ENCODE measurements around the gene KCNAB1. TPM values are rescaled to one million over a fixed set of nuclear protein-coding genes. Genes with fewer than 3 reads are reported as not detected.

The KCNAB1 gene
- total RNA-seq, 1 donor from 2014 or later, result not detected

DNA sequence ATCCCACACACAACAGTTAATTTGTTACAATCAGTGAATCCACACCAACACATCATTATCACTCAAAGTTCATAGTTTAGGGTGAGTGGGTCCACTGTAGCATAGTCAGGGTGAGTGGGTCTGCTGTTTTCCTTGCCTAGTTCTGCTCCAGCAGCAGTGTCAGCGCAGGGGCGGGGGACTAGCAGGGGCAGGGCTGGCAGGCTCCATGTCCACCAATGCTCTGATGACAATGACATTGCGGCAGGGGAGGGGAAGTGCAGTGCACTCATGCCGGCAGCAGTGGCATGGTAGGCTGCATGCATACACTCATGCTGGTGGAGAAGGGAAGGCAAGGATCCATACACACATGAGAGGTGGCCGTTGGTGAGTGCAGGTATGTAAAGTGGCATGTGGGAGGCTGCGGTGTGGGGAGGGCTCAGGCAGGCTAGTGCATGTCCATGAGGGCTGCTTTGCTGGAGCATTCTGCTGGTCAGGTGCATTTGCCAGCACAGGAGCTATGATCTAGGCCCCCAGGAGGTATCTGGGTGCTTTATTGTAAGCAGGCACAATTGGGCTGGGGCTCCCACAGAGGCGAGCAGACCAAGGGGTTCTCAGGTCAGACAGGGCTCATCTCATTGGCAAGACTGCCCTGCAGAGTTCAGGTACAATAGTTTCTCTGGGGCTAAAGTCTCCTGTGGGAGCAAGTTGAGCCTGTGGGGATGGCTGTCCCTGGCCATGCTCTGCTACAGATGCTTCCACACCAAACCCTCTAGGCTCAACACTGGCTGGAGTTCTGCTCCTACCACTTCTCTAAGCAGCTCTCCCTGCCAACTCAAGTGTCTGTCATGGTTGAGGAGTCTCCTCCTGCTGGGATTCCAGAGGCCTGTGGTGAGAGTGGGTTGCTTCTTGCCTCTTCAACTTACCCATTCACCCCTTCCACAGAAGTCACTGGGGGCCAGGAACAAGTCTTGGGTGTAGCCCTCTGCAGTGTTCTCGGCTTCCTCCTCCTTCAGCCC lies 81.3 kb downstream of the KCNAB1 start:
- CTCF ChIA-PET, result no interaction called here
- Mint-ChIP-seq H3K27ac (no peak overlapping the region), H3K4me1 (no peaks in the 10 kb centered on the region), H3K9me3 (no peaks in the 10 kb centered on the region), H3K36me3 (ENCODE audit: low read depth) (no peaks in the 10 kb centered on the region), H3K27me3 (peaks cover 11% of the 10 kb centered on the region), H3K4me3 (no peak overlapping the region)
- TF ChIP-seq, protein P1, sequence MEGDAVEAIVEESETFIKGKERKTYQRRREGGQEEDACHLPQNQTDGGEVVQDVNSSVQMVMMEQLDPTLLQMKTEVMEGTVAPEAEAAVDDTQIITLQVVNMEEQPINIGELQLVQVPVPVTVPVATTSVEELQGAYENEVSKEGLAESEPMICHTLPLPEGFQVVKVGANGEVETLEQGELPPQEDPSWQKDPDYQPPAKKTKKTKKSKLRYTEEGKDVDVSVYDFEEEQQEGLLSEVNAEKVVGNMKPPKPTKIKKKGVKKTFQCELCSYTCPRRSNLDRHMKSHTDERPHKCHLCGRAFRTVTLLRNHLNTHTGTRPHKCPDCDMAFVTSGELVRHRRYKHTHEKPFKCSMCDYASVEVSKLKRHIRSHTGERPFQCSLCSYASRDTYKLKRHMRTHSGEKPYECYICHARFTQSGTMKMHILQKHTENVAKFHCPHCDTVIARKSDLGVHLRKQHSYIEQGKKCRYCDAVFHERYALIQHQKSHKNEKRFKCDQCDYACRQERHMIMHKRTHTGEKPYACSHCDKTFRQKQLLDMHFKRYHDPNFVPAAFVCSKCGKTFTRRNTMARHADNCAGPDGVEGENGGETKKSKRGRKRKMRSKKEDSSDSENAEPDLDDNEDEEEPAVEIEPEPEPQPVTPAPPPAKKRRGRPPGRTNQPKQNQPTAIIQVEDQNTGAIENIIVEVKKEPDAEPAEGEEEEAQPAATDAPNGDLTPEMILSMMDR (IDR thresholded peaks at IDR 0.05), result no peak
- ATAC-seq (ENCODE audit: low read depth) (no peak), DNase-seq (no peak)
- intact Hi-C loops (cut with micrococcal nuclease), result no loop called here
- POLR2A ChIA-PET, result no interaction called here

GRCh38 chr3:156206157-156206556 lies 85.8 kb downstream of the KCNAB1 start:
- ATAC-seq (ENCODE audit: low read depth) (no peak), DNase-seq (no peak)
- Mint-ChIP-seq H3K27ac (no peak overlapping the region), H3K9me3 (no peaks in the 10 kb centered on the region), H3K4me3 (no peak overlapping the region), H3K27me3 (peaks cover 14% of the 10 kb centered on the region), H3K36me3 (ENCODE audit: low read depth) (no peaks in the 10 kb centered on the region), H3K4me1 (no peaks in the 10 kb centered on the region)
- intact Hi-C loops (cut with micrococcal nuclease), result no loop called here
- CTCF ChIA-PET, result no interaction called here
- TF ChIP-seq, protein P1 (IDR thresholded peaks at IDR 0.05), result no peak
- POLR2A ChIA-PET, result no interaction called here

DNA sequence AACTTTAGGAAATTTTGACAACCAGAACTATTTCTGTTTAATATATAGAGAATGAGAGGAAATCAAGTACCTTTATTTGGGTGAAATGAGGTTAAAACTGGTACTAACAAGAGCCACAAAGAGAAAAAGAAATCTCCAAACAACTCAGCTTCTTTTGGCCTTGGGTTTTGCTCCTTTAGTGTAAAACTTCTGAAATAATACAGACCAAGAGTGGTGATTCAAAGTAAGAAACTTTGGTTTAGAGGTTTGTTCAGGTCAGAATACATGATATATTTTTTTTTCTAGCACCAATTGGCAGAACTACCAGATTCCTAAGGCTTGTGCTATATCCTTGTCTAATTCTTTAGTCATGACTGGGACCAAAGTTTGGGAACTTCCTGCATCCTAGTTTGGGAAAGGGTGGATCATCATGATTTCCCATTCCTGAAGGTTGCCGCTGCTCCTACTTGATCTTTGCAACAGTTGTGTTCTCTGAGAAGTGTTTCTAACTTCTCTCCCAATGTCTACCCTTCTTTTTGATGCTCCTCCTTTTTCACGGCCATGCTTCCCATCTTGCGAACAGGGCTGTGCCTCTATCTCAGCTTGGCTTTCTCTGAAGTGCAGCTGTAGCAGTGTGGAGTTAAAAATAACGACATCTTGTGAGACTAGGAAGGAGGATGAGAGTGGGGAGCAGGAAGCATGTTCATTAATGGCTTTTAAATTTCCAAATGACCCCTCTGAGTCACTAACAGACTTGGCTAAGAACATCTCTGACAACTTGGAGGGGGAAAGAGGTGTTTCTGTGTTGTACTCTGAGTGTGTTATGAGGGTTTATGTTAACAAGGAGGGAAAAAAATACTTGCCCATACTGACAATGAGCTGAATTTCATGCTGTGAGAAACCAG lies 87.7 kb downstream of the KCNAB1 start:
- no peaks in the 10 kb centered on the region for H3K9me3 Mint-ChIP-seq
- TF ChIP-seq, protein P1 (IDR thresholded peaks at IDR 0.05), result no peak
- ChIA-PET CTCF (no interaction called here), POLR2A (no interaction called here)
- H3K27ac Mint-ChIP-seq, result no peak overlapping the region
- intact Hi-C loops (cut with micrococcal nuclease), result no loop called here
- H3K36me3 Mint-ChIP-seq (ENCODE audit: low read depth), result no peaks in the 10 kb centered on the region
- no peak overlapping the region for H3K4me3 Mint-ChIP-seq
- DNase-seq (no peak), ATAC-seq (ENCODE audit: low read depth) (no peak)
- peaks cover 17% of the 10 kb centered on the region for H3K27me3 Mint-ChIP-seq
- no peaks in the 10 kb centered on the region for H3K4me1 Mint-ChIP-seq

GRCh38 chr3:156209631-156210335 lies 89.4 kb downstream of the KCNAB1 start:
- no peaks in the 10 kb centered on the region for H3K9me3 Mint-ChIP-seq
- no peaks in the 10 kb centered on the region for H3K4me1 Mint-ChIP-seq
- ATAC-seq (ENCODE audit: low read depth) (no peak), DNase-seq (no peak)
- TF ChIP-seq, protein P1 (IDR thresholded peaks at IDR 0.05), result no peak
- ChIA-PET CTCF (no interaction called here), POLR2A (no interaction called here)
- no peak overlapping the region for H3K27ac Mint-ChIP-seq
- peaks cover 17% of the 10 kb centered on the region for H3K27me3 Mint-ChIP-seq
- no peak overlapping the region for H3K4me3 Mint-ChIP-seq
- intact Hi-C loops (cut with micrococcal nuclease), result no loop called here
- no peaks in the 10 kb centered on the region for H3K36me3 Mint-ChIP-seq (ENCODE audit: low read depth)

Measured in activated B cell treated with CpG ODN at 0.5 μM for 24 hours (primary cell).